Liver (tissue), 9 donors: ENCODE results near the gene TAP1. TPM values are rescaled to one million over a fixed set of nuclear protein-coding genes. Genes with fewer than 3 reads are reported as not detected.

ENCODE experiments used
- DNase-seq: peaks from one replicate; pipeline ENCODE4 v3.0.0-alpha.2; 2017; ENCODE audit warnings: low spot score
- H3K27ac ChIP-seq, 2 donors: one replicate each; pipeline ENCODE4 v1.7.0; 2013; ENCODE audit warnings: inconsistent platforms in 2 of 2, low read length in 2 of 2, control low read depth in 1 of 2, low read depth in 1 of 2, mild to moderate bottlenecking in 1 of 2
- H3K27me3 ChIP-seq, 4 donors: one replicate each; pipeline versions ENCODE4 v1.6.1 to v1.7.0; 2013; ENCODE audit warnings: low read length in 3 of 4, inconsistent platforms in 1 of 4, mild to moderate bottlenecking in 1 of 4, moderate library complexity in 1 of 4; ENCODE audit not compliant: control insufficient read depth in 4 of 4, insufficient read depth in 4 of 4
- H3K36me3 ChIP-seq, 4 donors: one replicate each; pipeline versions ENCODE4 v1.6.1 to v1.7.0; 2013; ENCODE audit warnings: low read length in 3 of 4, mild to moderate bottlenecking in 3 of 4, low read depth in 1 of 4, moderate library complexity in 1 of 4; ENCODE audit not compliant: control insufficient read depth in 4 of 4, insufficient read depth in 3 of 4
- H3K4me1 ChIP-seq, 4 donors: one replicate each; pipeline versions ENCODE4 v1.6.1 to v1.7.0; 2013; ENCODE audit warnings: low read length in 3 of 4, mild to moderate bottlenecking in 3 of 4, moderate library complexity in 1 of 4; ENCODE audit not compliant: control insufficient read depth in 4 of 4, insufficient read depth in 4 of 4
- H3K4me3 ChIP-seq, 3 donors: one replicate each; pipeline versions ENCODE4 v1.6.1 to v1.7.0; 2013; ENCODE audit warnings: low read length in 3 of 3, control low read depth in 1 of 3, low read depth in 1 of 3, mild to moderate bottlenecking in 1 of 3
- H3K9ac ChIP-seq, 2 donors: one replicate each; pipeline ENCODE4 v1.7.0; 2013; ENCODE audit warnings: low read length in 2 of 2, mild to moderate bottlenecking in 2 of 2, moderate library complexity in 2 of 2, control low read depth in 1 of 2, low read depth in 1 of 2
- H3K9me3 ChIP-seq, 4 donors: one replicate each; pipeline versions ENCODE4 v1.6.1 to v1.7.0; 2013; ENCODE audit warnings: low read length in 3 of 4; ENCODE audit not compliant: control insufficient read depth in 4 of 4
- ATF3 ChIP-seq: IDR thresholded peaks from 2 replicates; pipeline ENCODE4 v1.6.1; 2016; ENCODE audit warnings: antibody characterized with exemption
- EGR1 ChIP-seq, 2 donors: IDR thresholded peaks; 2 replicates each; pipeline ENCODE4 v1.6.1; 2016 to 2018; ENCODE audit warnings: antibody characterized with exemption in 2 of 2, low read depth in 2 of 2
- FOXA1 ChIP-seq: IDR thresholded peaks from 2 replicates; pipeline ENCODE4 v1.6.1; 2016; ENCODE audit warnings: antibody characterized with exemption
- FOXA2 ChIP-seq: IDR thresholded peaks from 2 replicates; pipeline ENCODE4 v1.6.1; 2016; ENCODE audit warnings: antibody characterized with exemption
- GABPA ChIP-seq, 2 donors: IDR thresholded peaks in 1 of 2; conservative IDR thresholded peaks in 1 of 2; 2 replicates each; pipeline ENCODE4 v1.6.1; 2016; ENCODE audit warnings: antibody characterized with exemption in 2 of 2, mild to moderate bottlenecking in 1 of 2, moderate library complexity in 1 of 2
- HNF4A ChIP-seq, 2 donors: conservative IDR thresholded peaks; 2 replicates each; pipeline ENCODE4 v1.6.1; 2016; ENCODE audit warnings: antibody characterized with exemption in 2 of 2, mild to moderate bottlenecking in 2 of 2
- HNF4G ChIP-seq: IDR thresholded peaks from 2 replicates; pipeline ENCODE4 v1.6.1; 2016; ENCODE audit warnings: antibody characterized with exemption
- JUND ChIP-seq, 2 donors: IDR thresholded peaks; 2 replicates each; pipeline ENCODE4 v1.6.1; 2016; ENCODE audit warnings: antibody characterized with exemption in 2 of 2
- NR2F2 ChIP-seq: IDR thresholded peaks from 2 replicates; pipeline ENCODE4 v1.6.1; 2016; ENCODE audit warnings: antibody characterized with exemption
- RAD21 ChIP-seq, 2 donors: IDR thresholded peaks; 2 replicates each; pipeline ENCODE4 v1.6.1; 2016; ENCODE audit warnings: antibody characterized with exemption in 2 of 2, mild to moderate bottlenecking in 2 of 2
- REST ChIP-seq: IDR thresholded peaks from 2 replicates; pipeline ENCODE4 v1.6.1; 2016; ENCODE audit warnings: antibody characterized with exemption, mild to moderate bottlenecking
- RXRA ChIP-seq, 2 donors: IDR thresholded peaks; 2 replicates each; pipeline ENCODE4 v1.6.1; 2017 to 2018; ENCODE audit warnings: antibody characterized with exemption in 2 of 2, mild to moderate bottlenecking in 1 of 2
- SP1 ChIP-seq: IDR thresholded peaks from 2 replicates; pipeline ENCODE4 v1.6.1; 2018; ENCODE audit warnings: antibody characterized with exemption, mild to moderate bottlenecking
- TAF1 ChIP-seq: conservative IDR thresholded peaks from 2 replicates; pipeline ENCODE4 v1.6.1; 2016; ENCODE audit warnings: antibody characterized with exemption, mild to moderate bottlenecking
- YY1 ChIP-seq: IDR thresholded peaks from 2 replicates; pipeline ENCODE4 v1.6.1; 2016; ENCODE audit warnings: antibody characterized with exemption, mild to moderate bottlenecking
- WGBS: extraction: QIAGEN DNeasy Blood & Tissue Kit; methylation state at CpG from one replicate; pipeline ENCODE4 v1.1.7; 2013; 5-methylcytosine and 5-hydroxymethylcytosine counted together
- polyA plus RNA-seq, 2 donors: library from polyadenylated mRNA; stranded (reverse) in 1 of 2; unstranded in 1 of 2; fragments of 200-250 nt in 1 of 2; fragments of >200 nt in 1 of 2; fragmentation: Nextera tagmentation in 1 of 2; extraction: Ambion mirVana in 1 of 2; gene quantifications; one replicate each; pipeline versions ENCODE4 v1.2.1 to v1.2.3, GENCODE V29; 2013 to 2015
- total RNA-seq, 2 donors: library from RNA; depleted of rRNA; stranded (reverse); fragments of >200 nt; gene quantifications; one replicate each; pipeline ENCODE4 v1.2.3, GENCODE V29; 2014
- TF ChIP-seq, protein P1 (sequence below): IDR thresholded peaks from 2 replicates; pipeline ENCODE4 v1.6.1; 2016; ENCODE audit warnings: antibody characterized with exemption
- TF ChIP-seq, protein P2 (sequence below): IDR thresholded peaks from 2 replicates; pipeline ENCODE4 v1.6.1; 2016; ENCODE audit warnings: antibody characterized with exemption
- TF ChIP-seq, protein P3 (sequence below): fragments of 150-350 bp; IDR thresholded peaks from 2 replicates; pipeline ENCODE4 v1.5.1; 2017; ENCODE audit warnings: improper control_type of control experiment, low read depth, low read length; ENCODE audit not compliant: missing input control
- donor health status: healthy.
- donor health status: healthy.
- donor health status: healthy.
- donor health status: healthy.
- donor health status: healthy.

Gene TAP1
- total and polyA plus RNA-seq, 4 donors: 9.8 to 18.2 (median 12.3) TPM

DNA sequence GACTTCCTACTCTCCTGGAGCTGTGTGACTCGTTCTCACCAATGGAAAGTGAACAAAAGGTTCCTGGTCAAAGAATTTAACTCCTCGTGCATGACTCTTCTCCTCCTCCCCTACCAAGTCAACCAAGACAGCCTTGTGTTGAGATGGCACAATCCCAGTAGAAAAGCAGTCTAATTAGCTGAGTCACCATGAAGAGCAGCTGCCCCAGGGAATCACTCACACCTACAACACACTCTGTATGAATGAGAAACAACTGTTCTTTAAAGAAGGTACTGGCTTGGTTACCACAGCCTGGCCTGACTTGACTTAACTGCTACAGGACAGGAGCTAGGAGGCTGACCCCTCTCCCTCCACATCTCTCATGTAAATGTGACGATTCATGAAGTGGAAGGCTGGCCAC lies 33.8 kb downstream of the TAP1 start:
- H3K4me1 ChIP-seq: no peaks in the 10 kb centered on the region
- no peak overlapping the region for H3K4me3 ChIP-seq
- no peaks in the 10 kb centered on the region for H3K9me3 ChIP-seq
- no peak for DNase-seq
- TF ChIP-seq NR2F2: no peak
- no peak for TF ChIP-seq RAD21 (IDR thresholded peaks at IDR 0.05)
- TF ChIP-seq FOXA2: no peak
- TF ChIP-seq YY1: no peak
- TF ChIP-seq ATF3: no peak
- H3K27me3 ChIP-seq: no peaks in the 10 kb centered on the region
- H3K27ac ChIP-seq: no peak overlapping the region
- H3K9ac ChIP-seq: no peak overlapping the region
- no peaks in the 10 kb centered on the region for H3K36me3 ChIP-seq
- WGBS: 69% methylated on average over 3 of the region's 3 CpGs

DNA sequence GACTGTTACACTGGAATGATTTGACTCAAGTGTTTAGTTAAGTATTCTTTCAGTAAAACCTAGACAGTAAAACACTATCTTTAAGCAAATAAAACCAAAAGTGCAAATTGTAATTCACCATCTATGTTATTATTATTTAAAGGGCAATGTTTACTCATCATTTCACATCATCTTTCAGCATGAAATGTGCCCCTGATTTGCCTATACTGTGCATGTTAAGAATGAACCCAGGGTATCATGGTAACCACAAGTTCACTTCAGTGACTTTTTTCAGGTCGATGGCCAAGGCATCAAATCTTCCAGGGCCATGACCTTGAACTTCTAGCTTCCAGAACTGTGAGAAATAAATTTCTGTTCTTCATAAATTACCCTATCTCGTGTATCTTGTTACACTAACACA lies 34.6 kb downstream of the TAP1 start:
- Histone ChIP-seq H3K9me3 (no peaks in the 10 kb centered on the region), H3K4me3 (no peak overlapping the region), H3K9ac (no peak overlapping the region), H3K27me3 (no peaks in the 10 kb centered on the region), H3K27ac (no peak overlapping the region), H3K36me3 (no peaks in the 10 kb centered on the region), H3K4me1 (no peaks in the 10 kb centered on the region)
- whole genome bisulfite sequencing: 75% methylated on average over 2 of the region's 2 CpGs
- DNase-seq: no peak
- TF ChIP-seq, protein P1, sequence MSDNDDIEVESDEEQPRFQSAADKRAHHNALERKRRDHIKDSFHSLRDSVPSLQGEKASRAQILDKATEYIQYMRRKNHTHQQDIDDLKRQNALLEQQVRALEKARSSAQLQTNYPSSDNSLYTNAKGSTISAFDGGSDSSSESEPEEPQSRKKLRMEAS: no peak
- TF ChIP-seq GABPA (IDR thresholded peaks at IDR 0.05 in 1 of 2, conservative IDR thresholded peaks at IDR 0.05 in 1 of 2) (no peak), HNF4A (conservative IDR thresholded peaks at IDR 0.05) (no peak), FOXA2 (no peak), EGR1 (IDR thresholded peaks at IDR 0.05; ENCODE audit: low read depth in 2 of 2) (no peak), NR2F2 (no peak), RAD21 (IDR thresholded peaks at IDR 0.05) (no peak), SP1 (no peak), REST (no peak), HNF4G (no peak), JUND (IDR thresholded peaks at IDR 0.05) (no peak), YY1 (no peak), RXRA (IDR thresholded peaks at IDR 0.05) (no peak), FOXA1 (no peak), TAF1 (no peak), ATF3 (no peak)
- TF ChIP-seq, protein P2, sequence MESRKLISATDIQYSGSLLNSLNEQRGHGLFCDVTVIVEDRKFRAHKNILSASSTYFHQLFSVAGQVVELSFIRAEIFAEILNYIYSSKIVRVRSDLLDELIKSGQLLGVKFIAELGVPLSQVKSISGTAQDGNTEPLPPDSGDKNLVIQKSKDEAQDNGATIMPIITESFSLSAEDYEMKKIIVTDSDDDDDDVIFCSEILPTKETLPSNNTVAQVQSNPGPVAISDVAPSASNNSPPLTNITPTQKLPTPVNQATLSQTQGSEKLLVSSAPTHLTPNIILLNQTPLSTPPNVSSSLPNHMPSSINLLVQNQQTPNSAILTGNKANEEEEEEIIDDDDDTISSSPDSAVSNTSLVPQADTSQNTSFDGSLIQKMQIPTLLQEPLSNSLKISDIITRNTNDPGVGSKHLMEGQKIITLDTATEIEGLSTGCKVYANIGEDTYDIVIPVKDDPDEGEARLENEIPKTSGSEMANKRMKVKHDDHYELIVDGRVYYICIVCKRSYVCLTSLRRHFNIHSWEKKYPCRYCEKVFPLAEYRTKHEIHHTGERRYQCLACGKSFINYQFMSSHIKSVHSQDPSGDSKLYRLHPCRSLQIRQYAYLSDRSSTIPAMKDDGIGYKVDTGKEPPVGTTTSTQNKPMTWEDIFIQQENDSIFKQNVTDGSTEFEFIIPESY: no peak
- TF ChIP-seq, protein P3, sequence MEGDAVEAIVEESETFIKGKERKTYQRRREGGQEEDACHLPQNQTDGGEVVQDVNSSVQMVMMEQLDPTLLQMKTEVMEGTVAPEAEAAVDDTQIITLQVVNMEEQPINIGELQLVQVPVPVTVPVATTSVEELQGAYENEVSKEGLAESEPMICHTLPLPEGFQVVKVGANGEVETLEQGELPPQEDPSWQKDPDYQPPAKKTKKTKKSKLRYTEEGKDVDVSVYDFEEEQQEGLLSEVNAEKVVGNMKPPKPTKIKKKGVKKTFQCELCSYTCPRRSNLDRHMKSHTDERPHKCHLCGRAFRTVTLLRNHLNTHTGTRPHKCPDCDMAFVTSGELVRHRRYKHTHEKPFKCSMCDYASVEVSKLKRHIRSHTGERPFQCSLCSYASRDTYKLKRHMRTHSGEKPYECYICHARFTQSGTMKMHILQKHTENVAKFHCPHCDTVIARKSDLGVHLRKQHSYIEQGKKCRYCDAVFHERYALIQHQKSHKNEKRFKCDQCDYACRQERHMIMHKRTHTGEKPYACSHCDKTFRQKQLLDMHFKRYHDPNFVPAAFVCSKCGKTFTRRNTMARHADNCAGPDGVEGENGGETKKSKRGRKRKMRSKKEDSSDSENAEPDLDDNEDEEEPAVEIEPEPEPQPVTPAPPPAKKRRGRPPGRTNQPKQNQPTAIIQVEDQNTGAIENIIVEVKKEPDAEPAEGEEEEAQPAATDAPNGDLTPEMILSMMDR: no peak
